A172 (cell line): ENCODE data around the gene CFHR5. TPM values are rescaled to one million over a fixed set of nuclear protein-coding genes. Genes with fewer than 3 reads are reported as not detected.

ENCODE experiments used
- DNase-seq: peaks from one replicate; pipeline ENCODE4 v3.0.0-alpha.2; 2015; ENCODE audit warnings: low spot score
- total RNA-seq: library from RNA; depleted of rRNA; stranded (reverse); fragments of >200 nt; shearing (Covaris generic); gene quantifications from 2 replicates; pipeline ENCODE4 v1.2.3, GENCODE V29; 2014; rRNA removed

CFHR5 gene
- total RNA-seq, 1 experiment from 2014 or later, result not detected

GRCh38 chr1:197017558-197018146 lies 40.3 kb downstream of the CFHR5 start:
- no peak for DNase-seq

GRCh38 chr1:197021716-197022115 lies 44.4 kb downstream of the CFHR5 start:
- no peak for DNase-seq

- no peak for DNase-seq
Measured at GRCh38 chr1:197024460-197024859, 47.1 kb downstream of the CFHR5 start.

GRCh38 chr1:197027359-197027758 lies 50.0 kb downstream of the CFHR5 start:
- DNase-seq, result no peak

GRCh38 chr1:197029749-197030148 lies 52.4 kb downstream of the CFHR5 start:
- no peak for DNase-seq

- peak; percentile 63 for DNase-seq
Measured at GRCh38 chr1:197034631-197035339, 57.4 kb downstream of the CFHR5 start.

- no peak for DNase-seq
Measured at GRCh38 chr1:197036861-197037260, 59.5 kb downstream of the CFHR5 start.

- DNase-seq, result no peak
Measured at GRCh38 chr1:197041486-197042353, 64.4 kb downstream of the CFHR5 start.

- DNase-seq, result no peak
Measured at GRCh38 chr1:197042676-197043341, 65.5 kb downstream of the CFHR5 start.

GRCh38 chr1:197049100-197049499 lies 71.7 kb downstream of the CFHR5 start:
- DNase-seq, result no peak

Other genes starting within 250 kb of the CFHR5 start
- gene CFHR3, start 202.7 kb upstream of the CFHR5 start, total RNA-seq, result 0.03 and 0.38 TPM in 2 replicates
- gene CFHR1, start 157.8 kb upstream of the CFHR5 start, total RNA-seq, result 0.22 and 1.1 TPM in 2 replicates
- gene CFHR4, start 89.5 kb upstream of the CFHR5 start, total RNA-seq, result not detected in 2 replicates
- gene CFHR2, start 33.8 kb upstream of the CFHR5 start, total RNA-seq, result not detected in 2 replicates
- not detected in 2 replicates for gene F13B, start 89.7 kb downstream of the CFHR5 start, total RNA-seq
- 77.6 and 80.0 TPM in 2 replicates for gene ASPM, start 169.1 kb downstream of the CFHR5 start, total RNA-seq
- 20.5 and 22.7 TPM in 2 replicates for gene ZBTB41, start 223.7 kb downstream of the CFHR5 start, total RNA-seq